ENCODE measurements around the gene PPM1A. TPM values are rescaled to one million over a fixed set of nuclear protein-coding genes. Genes with fewer than 3 reads are reported as not detected.

The PPM1A gene
- total RNA-seq = 11.5 and 46.6 TPM in 2 replicates

DNA sequence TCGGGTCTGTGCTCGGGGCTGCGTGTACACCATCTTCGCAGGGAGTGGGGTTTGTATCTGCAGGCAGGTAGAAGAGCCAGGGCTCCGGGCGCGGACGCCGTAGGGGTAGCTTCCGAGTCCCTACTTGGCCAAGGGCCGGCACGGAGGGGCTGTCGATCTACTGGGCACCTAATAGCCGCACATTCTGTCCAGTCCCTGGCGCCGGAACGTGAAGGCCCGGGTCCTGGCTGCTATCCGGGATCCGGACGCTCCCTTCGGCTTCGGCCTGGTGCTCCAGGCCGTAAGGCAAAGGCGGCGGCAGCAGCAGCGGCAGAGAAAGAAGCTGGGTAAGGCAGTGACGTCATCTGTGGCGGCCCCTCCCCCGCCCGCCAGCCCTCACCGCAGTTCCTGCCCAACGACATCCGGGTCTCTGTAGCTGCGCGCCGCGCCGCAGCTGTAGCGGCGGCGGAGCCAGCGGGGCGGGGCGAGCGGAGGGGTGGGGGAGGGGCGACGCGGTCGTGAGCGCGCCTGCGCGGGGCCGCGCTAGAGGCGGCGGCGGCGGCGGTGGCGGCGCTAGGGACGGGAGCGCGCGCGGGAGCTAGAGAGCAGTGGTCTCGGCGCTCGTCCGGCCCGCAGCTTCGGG is at the start of gene PPM1A:
PPM1A (plus strand) TSS at position 525 of the 622 bp plus-strand sequence. CDS start 33,483 bp downstream, outside the sequence.

Other genes starting within 250 kb of the PPM1A start
- 30.0 and 140 TPM in 2 replicates for gene PCNX4, start 157.3 kb upstream of the PPM1A start, total RNA-seq
- gene DHRS7, start 83.8 kb upstream of the PPM1A start, total RNA-seq = 92.6 and 163 TPM in 2 replicates
- not detected in 2 replicates for gene C14orf39, start 236.8 kb downstream of the PPM1A start, total RNA-seq

All from bladder microvascular endothelial cell (primary cell).